Measurements from ENCODE around the gene TRAPPC3.

The TRAPPC3 gene

GRCh38 chr1:36123356-36123755 is 25.9 kb downstream of the TRAPPC3 start:
- Histone ChIP-seq H3K4me2 (ENCODE audit: low read depth, low read length, poor library complexity, severe bottlenecking) (no peak overlapping the region), H3K9ac (ENCODE audit: low read depth, low read length, poor library complexity, severe bottlenecking) (no peak overlapping the region)
- TF ChIP-seq, protein P1, sequence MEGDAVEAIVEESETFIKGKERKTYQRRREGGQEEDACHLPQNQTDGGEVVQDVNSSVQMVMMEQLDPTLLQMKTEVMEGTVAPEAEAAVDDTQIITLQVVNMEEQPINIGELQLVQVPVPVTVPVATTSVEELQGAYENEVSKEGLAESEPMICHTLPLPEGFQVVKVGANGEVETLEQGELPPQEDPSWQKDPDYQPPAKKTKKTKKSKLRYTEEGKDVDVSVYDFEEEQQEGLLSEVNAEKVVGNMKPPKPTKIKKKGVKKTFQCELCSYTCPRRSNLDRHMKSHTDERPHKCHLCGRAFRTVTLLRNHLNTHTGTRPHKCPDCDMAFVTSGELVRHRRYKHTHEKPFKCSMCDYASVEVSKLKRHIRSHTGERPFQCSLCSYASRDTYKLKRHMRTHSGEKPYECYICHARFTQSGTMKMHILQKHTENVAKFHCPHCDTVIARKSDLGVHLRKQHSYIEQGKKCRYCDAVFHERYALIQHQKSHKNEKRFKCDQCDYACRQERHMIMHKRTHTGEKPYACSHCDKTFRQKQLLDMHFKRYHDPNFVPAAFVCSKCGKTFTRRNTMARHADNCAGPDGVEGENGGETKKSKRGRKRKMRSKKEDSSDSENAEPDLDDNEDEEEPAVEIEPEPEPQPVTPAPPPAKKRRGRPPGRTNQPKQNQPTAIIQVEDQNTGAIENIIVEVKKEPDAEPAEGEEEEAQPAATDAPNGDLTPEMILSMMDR (conservative IDR thresholded peaks at IDR 0.05; ENCODE audit: low read length), result no peak
- no peak for TF ChIP-seq EZH2phosphoT487 (IDR thresholded peaks at IDR 0.05; ENCODE audit: borderline replicate concordance)

DNA sequence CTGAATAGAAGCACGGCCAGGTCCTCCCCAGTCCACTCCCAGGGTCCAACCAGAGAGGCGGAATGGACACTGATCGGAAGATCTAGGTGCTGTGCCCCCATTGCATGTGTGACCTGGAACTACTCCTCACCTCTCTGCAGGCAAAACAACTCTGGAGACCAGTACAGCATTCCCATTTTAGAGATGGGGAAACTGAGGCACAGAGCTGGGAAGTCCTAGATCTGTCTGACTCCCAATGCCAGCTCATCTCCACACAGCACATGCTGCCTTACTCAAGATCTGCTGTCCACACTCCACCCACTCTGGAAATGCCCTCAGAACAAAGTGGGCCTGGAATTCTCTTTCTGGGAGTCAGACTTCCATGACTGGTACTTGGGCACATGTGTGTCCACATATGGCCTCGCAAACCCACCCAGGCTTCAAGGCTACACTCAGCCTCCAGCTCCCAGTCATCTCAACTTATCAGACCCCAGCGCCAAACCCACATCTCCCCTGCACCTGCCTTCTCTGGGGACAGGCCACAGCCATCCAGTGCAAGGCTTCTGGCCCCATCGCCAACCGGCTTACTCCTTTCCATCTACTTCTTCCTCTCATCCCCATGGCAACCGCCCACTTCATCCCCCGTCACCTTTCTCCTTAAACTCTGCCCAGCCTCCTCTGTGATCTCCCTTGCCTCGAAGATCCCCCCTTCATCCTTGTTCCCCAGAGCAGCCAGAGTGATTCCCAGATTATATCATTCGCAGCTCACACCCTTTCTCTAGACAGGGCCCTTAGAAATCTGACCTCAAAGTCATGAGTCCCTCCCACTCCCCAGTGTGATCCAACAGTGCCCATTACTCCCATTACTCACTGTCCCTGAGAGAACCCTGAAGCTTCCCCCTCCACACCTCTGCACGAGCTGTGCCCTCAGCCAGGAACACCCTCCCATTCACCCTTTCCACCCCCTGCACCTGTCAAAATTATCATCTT is 26.9 kb downstream of the TRAPPC3 start:
- Histone ChIP-seq H3K4me1 (ENCODE audit: insufficient read depth, low read length, poor library complexity, severe bottlenecking) (no peaks in the 10 kb centered on the region), H3K9me2 (replicated peaks; ENCODE audit: low read depth, low read length) (no peaks in the 10 kb centered on the region), H3K4me2 (ENCODE audit: low read depth, low read length, poor library complexity, severe bottlenecking) (no peak overlapping the region), H3K27me3 (ENCODE audit: insufficient read depth, low read length, poor library complexity, severe bottlenecking) (no peaks in the 10 kb centered on the region), H2AFZ (ENCODE audit: low read length) (no peak overlapping the region), H4K20me1 (ENCODE audit: insufficient read depth, low read length, poor library complexity, severe bottlenecking) (no peaks in the 10 kb centered on the region), H3F3A (ENCODE audit: low read depth) (no peaks in the 10 kb centered on the region), H3K9me3 (ENCODE audit: insufficient read depth, low read depth, low read length) (no peaks in the 10 kb centered on the region), H3K79me2 (ENCODE audit: insufficient read depth, low read length) (no peaks in the 10 kb centered on the region), H3K4me3 (ENCODE audit: low read length, poor library complexity, severe bottlenecking) (no peak overlapping the region), H3K9ac (ENCODE audit: low read depth, low read length, poor library complexity, severe bottlenecking) (no peak overlapping the region), H3K36me3 (ENCODE audit: insufficient read depth, low read length) (no peaks in the 10 kb centered on the region)
- TF ChIP-seq, protein P1 (conservative IDR thresholded peaks at IDR 0.05; ENCODE audit: low read length), result no peak
- no peak for TF ChIP-seq EZH2phosphoT487 (IDR thresholded peaks at IDR 0.05; ENCODE audit: borderline replicate concordance)

More at GRCh38 chr1:36123356-36123755, 25.9 kb downstream of the TRAPPC3 start:
- H3K27me3 ChIP-seq (ENCODE audit: insufficient read depth, low read length, poor library complexity, severe bottlenecking), result no peaks in the 10 kb centered on the region
- no peaks in the 10 kb centered on the region for H3K4me1 ChIP-seq (ENCODE audit: insufficient read depth, low read length, poor library complexity, severe bottlenecking)
- no peaks in the 10 kb centered on the region for H3K79me2 ChIP-seq (ENCODE audit: insufficient read depth, low read length)
- H3K4me3 ChIP-seq (ENCODE audit: low read length, poor library complexity, severe bottlenecking), result no peak overlapping the region
- no peaks in the 10 kb centered on the region for H3K9me3 ChIP-seq (ENCODE audit: insufficient read depth, low read depth, low read length)
- no peaks in the 10 kb centered on the region for H3F3A ChIP-seq (ENCODE audit: low read depth)
- no peaks in the 10 kb centered on the region for H3K36me3 ChIP-seq (ENCODE audit: insufficient read depth, low read length)
- no peak overlapping the region for H2AFZ ChIP-seq (ENCODE audit: low read length)
- H3K9me2 ChIP-seq (replicated peaks; ENCODE audit: low read depth, low read length), result no peaks in the 10 kb centered on the region
- no peaks in the 10 kb centered on the region for H4K20me1 ChIP-seq (ENCODE audit: insufficient read depth, low read length, poor library complexity, severe bottlenecking)

- TF ChIP-seq, protein P1 (conservative IDR thresholded peaks at IDR 0.05; ENCODE audit: low read length), result no peak
- TF ChIP-seq EZH2phosphoT487 (IDR thresholded peaks at IDR 0.05; ENCODE audit: borderline replicate concordance), result no peak
- H3K9me2 ChIP-seq (replicated peaks; ENCODE audit: low read depth, low read length), result no peaks in the 10 kb centered on the region
Measured at GRCh38 chr1:36119456-36119855, 29.8 kb downstream of the TRAPPC3 start.

More at GRCh38 chr1:36119456-36119855, 29.8 kb downstream of the TRAPPC3 start:
- Histone ChIP-seq H3K4me3 (ENCODE audit: low read length, poor library complexity, severe bottlenecking) (no peak overlapping the region), H3K9me3 (ENCODE audit: insufficient read depth, low read depth, low read length) (no peaks in the 10 kb centered on the region), H2AFZ (ENCODE audit: low read length) (no peak overlapping the region), H3K4me2 (ENCODE audit: low read depth, low read length, poor library complexity, severe bottlenecking) (no peak overlapping the region), H4K20me1 (ENCODE audit: insufficient read depth, low read length, poor library complexity, severe bottlenecking) (no peaks in the 10 kb centered on the region), H3K4me1 (ENCODE audit: insufficient read depth, low read length, poor library complexity, severe bottlenecking) (no peaks in the 10 kb centered on the region), H3K9ac (ENCODE audit: low read depth, low read length, poor library complexity, severe bottlenecking) (no peak overlapping the region), H3K27me3 (ENCODE audit: insufficient read depth, low read length, poor library complexity, severe bottlenecking) (no peaks in the 10 kb centered on the region), H3F3A (ENCODE audit: low read depth) (no peaks in the 10 kb centered on the region), H3K36me3 (ENCODE audit: insufficient read depth, low read length) (no peaks in the 10 kb centered on the region), H3K79me2 (ENCODE audit: insufficient read depth, low read length) (no peaks in the 10 kb centered on the region)

Measured in Loucy (cell line).